ENCODE results near the gene GRPR.

The GRPR gene

GRCh38 chrX:16140448-16140847 lies 17.1 kb downstream of the GRPR start:
- Histone ChIP-seq H2AK5ac (ENCODE audit: low read length) (no peak overlapping the region), H3K27me3 (ENCODE audit: insufficient read depth, low read length) (no peaks in the 10 kb centered on the region), H4K91ac (ENCODE audit: low read depth, low read length) (no peak overlapping the region), H3K23ac (ENCODE audit: low read length) (no peak overlapping the region), H3K79me1 (ENCODE audit: low read length) (no peaks in the 10 kb centered on the region), H2BK12ac (ENCODE audit: low read length) (no peak overlapping the region), H3K36me3 (ENCODE audit: control insufficient read depth in 1 of 2, insufficient read depth in 2 of 2, low read length in 2 of 2) (no peaks in the 10 kb centered on the region), H3K27ac (ENCODE audit: low read depth, low read length) (no peak overlapping the region), H3K79me2 (ENCODE audit: control insufficient read depth, insufficient read depth, low read length, poor library complexity) (no peaks in the 10 kb centered on the region), H3K4ac (ENCODE audit: low read depth, low read length) (no peak overlapping the region), H4K8ac (ENCODE audit: low read depth, low read length) (no peak overlapping the region), H2AFZ (ENCODE audit: insufficient read depth, low read length, poor library complexity) (no peak overlapping the region), H3K4me2 (ENCODE audit: low read length) (no peak overlapping the region), H3K18ac (ENCODE audit: low read length) (no peak overlapping the region), H3K9ac (ENCODE audit: low read length) (no peak overlapping the region), H2BK120ac (ENCODE audit: insufficient read depth, low read length, poor library complexity) (no peak overlapping the region), H3K4me1 (ENCODE audit: control insufficient read depth in 1 of 2, insufficient read depth in 2 of 2, low read length in 2 of 2) (no peaks in the 10 kb centered on the region), H3K14ac (ENCODE audit: low read length) (no peak overlapping the region), H4K12ac (ENCODE audit: low read depth, low read length) (no peak overlapping the region), H3K9me3 (ENCODE audit: insufficient read depth, low read depth, low read length) (no peaks in the 10 kb centered on the region), H3K4me3 (ENCODE audit: low read depth, low read length) (no peak overlapping the region), H2BK5ac (ENCODE audit: low read depth, low read length, poor library complexity) (no peak overlapping the region)
- WGBS (ENCODE audit: extremely low coverage, insufficient coverage, insufficient read length): no CpG with 5 or more reads among the region's 4 CpGs
- DNase-seq: no peak

GRCh38 chrX:16140983-16141382 lies 17.6 kb downstream of the GRPR start:
- H3K9ac ChIP-seq (ENCODE audit: low read length): no peak overlapping the region
- H2BK5ac ChIP-seq (ENCODE audit: low read depth, low read length, poor library complexity): no peak overlapping the region
- no peaks in the 10 kb centered on the region for H3K36me3 ChIP-seq (ENCODE audit: control insufficient read depth in 1 of 2, insufficient read depth in 2 of 2, low read length in 2 of 2)
- H4K8ac ChIP-seq (ENCODE audit: low read depth, low read length): no peak overlapping the region
- no peak overlapping the region for H2AK5ac ChIP-seq (ENCODE audit: low read length)
- no peak overlapping the region for H3K18ac ChIP-seq (ENCODE audit: low read length)
- H3K79me1 ChIP-seq (ENCODE audit: low read length): no peaks in the 10 kb centered on the region
- DNase-seq: no peak
- H4K12ac ChIP-seq (ENCODE audit: low read depth, low read length): no peak overlapping the region
- H3K79me2 ChIP-seq (ENCODE audit: control insufficient read depth, insufficient read depth, low read length, poor library complexity): no peaks in the 10 kb centered on the region
- H3K4me3 ChIP-seq (ENCODE audit: low read depth, low read length): no peak overlapping the region
- no peaks in the 10 kb centered on the region for H3K9me3 ChIP-seq (ENCODE audit: insufficient read depth, low read depth, low read length)
- no peak overlapping the region for H2BK12ac ChIP-seq (ENCODE audit: low read length)
- no peaks in the 10 kb centered on the region for H3K4me1 ChIP-seq (ENCODE audit: control insufficient read depth in 1 of 2, insufficient read depth in 2 of 2, low read length in 2 of 2)
- H3K27me3 ChIP-seq (ENCODE audit: insufficient read depth, low read length): no peaks in the 10 kb centered on the region
- H3K23ac ChIP-seq (ENCODE audit: low read length): no peak overlapping the region
- H3K4ac ChIP-seq (ENCODE audit: low read depth, low read length): no peak overlapping the region
- H3K14ac ChIP-seq (ENCODE audit: low read length): no peak overlapping the region
- H4K91ac ChIP-seq (ENCODE audit: low read depth, low read length): no peak overlapping the region
- H3K27ac ChIP-seq (ENCODE audit: low read depth, low read length): no peak overlapping the region
- H2BK120ac ChIP-seq (ENCODE audit: insufficient read depth, low read length, poor library complexity): no peak overlapping the region
- no peak overlapping the region for H3K4me2 ChIP-seq (ENCODE audit: low read length)
- H2AFZ ChIP-seq (ENCODE audit: insufficient read depth, low read length, poor library complexity): no peak overlapping the region

DNA sequence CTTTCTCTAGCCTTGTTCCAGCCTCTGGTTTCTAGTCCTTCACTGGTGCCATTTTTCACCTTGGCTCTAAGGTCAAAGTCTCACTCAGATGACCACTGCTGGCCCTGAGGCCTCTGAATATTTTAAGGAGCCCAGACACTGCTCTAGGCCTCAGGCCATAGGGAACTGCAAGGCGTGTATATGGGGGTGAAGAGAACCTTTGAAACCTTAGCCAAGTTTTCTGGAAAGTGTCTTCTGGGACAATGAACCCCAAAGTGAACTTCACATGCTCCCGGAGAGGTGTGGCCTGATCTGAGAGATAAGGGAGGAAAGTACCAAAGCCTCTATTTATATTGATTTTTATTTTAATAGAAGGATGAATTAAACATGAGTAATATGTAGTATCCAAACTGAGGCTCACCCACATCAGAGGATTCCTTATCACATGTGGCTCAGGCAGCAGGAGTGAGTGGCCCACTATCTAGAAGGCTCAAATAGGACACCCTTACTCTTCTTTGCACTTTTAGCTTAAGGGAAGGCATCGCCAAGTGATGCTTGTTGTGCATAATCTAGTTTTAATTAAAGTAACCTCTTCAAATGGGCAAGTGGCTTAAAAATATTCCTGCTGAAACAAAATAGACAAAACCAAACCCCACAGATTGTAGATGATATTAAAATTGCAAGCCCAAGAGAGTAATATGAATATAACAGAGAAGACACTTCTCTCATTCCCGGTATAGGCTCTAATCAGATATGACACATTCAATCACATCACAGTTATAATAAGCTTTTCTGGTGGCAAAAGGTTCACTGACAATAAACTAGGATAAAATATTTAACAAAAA lies 18.3 kb downstream of the GRPR start:
- no CpG with 5 or more reads among the region's 4 CpGs for WGBS (ENCODE audit: extremely low coverage, insufficient coverage, insufficient read length)
- Histone ChIP-seq H3K18ac (ENCODE audit: low read length) (no peak overlapping the region), H2AK5ac (ENCODE audit: low read length) (no peak overlapping the region), H2BK12ac (ENCODE audit: low read length) (no peak overlapping the region), H3K27ac (ENCODE audit: low read depth, low read length) (no peak overlapping the region), H3K4me1 (ENCODE audit: control insufficient read depth in 1 of 2, insufficient read depth in 2 of 2, low read length in 2 of 2) (no peaks in the 10 kb centered on the region), H3K4me2 (ENCODE audit: low read length) (no peak overlapping the region), H3K4me3 (ENCODE audit: low read depth, low read length) (no peak overlapping the region), H3K9me3 (ENCODE audit: insufficient read depth, low read depth, low read length) (no peaks in the 10 kb centered on the region), H3K14ac (ENCODE audit: low read length) (no peak overlapping the region), H2AFZ (ENCODE audit: insufficient read depth, low read length, poor library complexity) (no peak overlapping the region), H4K8ac (ENCODE audit: low read depth, low read length) (no peak overlapping the region), H3K23ac (ENCODE audit: low read length) (no peak overlapping the region), H2BK120ac (ENCODE audit: insufficient read depth, low read length, poor library complexity) (peak overlapping the region; percentile 43), H3K79me1 (ENCODE audit: low read length) (no peaks in the 10 kb centered on the region), H3K27me3 (ENCODE audit: insufficient read depth, low read length) (no peaks in the 10 kb centered on the region), H3K4ac (ENCODE audit: low read depth, low read length) (no peak overlapping the region), H3K9ac (ENCODE audit: low read length) (no peak overlapping the region), H4K12ac (ENCODE audit: low read depth, low read length) (no peak overlapping the region), H4K91ac (ENCODE audit: low read depth, low read length) (no peak overlapping the region), H3K79me2 (ENCODE audit: control insufficient read depth, insufficient read depth, low read length, poor library complexity) (no peaks in the 10 kb centered on the region), H2BK5ac (ENCODE audit: low read depth, low read length, poor library complexity) (no peak overlapping the region), H3K36me3 (ENCODE audit: control insufficient read depth in 1 of 2, insufficient read depth in 2 of 2, low read length in 2 of 2) (no peaks in the 10 kb centered on the region)
- DNase-seq: no peak

- Histone ChIP-seq H2AFZ (ENCODE audit: insufficient read depth, low read length, poor library complexity) (no peak overlapping the region), H3K9me3 (ENCODE audit: insufficient read depth, low read depth, low read length) (no peaks in the 10 kb centered on the region), H3K14ac (ENCODE audit: low read length) (no peak overlapping the region), H3K23ac (ENCODE audit: low read length) (no peak overlapping the region), H4K8ac (ENCODE audit: low read depth, low read length) (no peak overlapping the region), H2BK12ac (ENCODE audit: low read length) (no peak overlapping the region), H3K79me2 (ENCODE audit: control insufficient read depth, insufficient read depth, low read length, poor library complexity) (no peaks in the 10 kb centered on the region), H2BK5ac (ENCODE audit: low read depth, low read length, poor library complexity) (no peak overlapping the region), H3K27ac (ENCODE audit: low read depth, low read length) (no peak overlapping the region), H3K9ac (ENCODE audit: low read length) (no peak overlapping the region), H4K12ac (ENCODE audit: low read depth, low read length) (no peak overlapping the region), H3K27me3 (ENCODE audit: insufficient read depth, low read length) (no peaks in the 10 kb centered on the region), H3K36me3 (ENCODE audit: control insufficient read depth in 1 of 2, insufficient read depth in 2 of 2, low read length in 2 of 2) (no peaks in the 10 kb centered on the region), H3K18ac (ENCODE audit: low read length) (no peak overlapping the region), H4K91ac (ENCODE audit: low read depth, low read length) (no peak overlapping the region), H3K4me3 (ENCODE audit: low read depth, low read length) (no peak overlapping the region), H2AK5ac (ENCODE audit: low read length) (no peak overlapping the region), H3K4me2 (ENCODE audit: low read length) (no peak overlapping the region), H2BK120ac (ENCODE audit: insufficient read depth, low read length, poor library complexity) (no peak overlapping the region), H3K4me1 (ENCODE audit: control insufficient read depth in 1 of 2, insufficient read depth in 2 of 2, low read length in 2 of 2) (no peaks in the 10 kb centered on the region), H3K79me1 (ENCODE audit: low read length) (no peaks in the 10 kb centered on the region), H3K4ac (ENCODE audit: low read depth, low read length) (no peak overlapping the region)
- DNase-seq: no peak
These were observed 18.8 kb downstream of the GRPR start for GRCh38 chrX:16142246-16142558.

Data from trophoblast cell (in vitro differentiated cells and primary cell).